HK-2 (cell line): Measurements from ENCODE around the gene DISP2.

Source experiments
- DNase-seq: peaks from one replicate; pipeline ENCODE4 v3.0.0-alpha.2; 2018; ENCODE audit not compliant: unreplicated experiment

Gene DISP2

GRCh38 chr15:40328751-40329150, 29.3 kb upstream of the DISP2 start:
- no peak for DNase-seq

- no peak for DNase-seq
Measured at GRCh38 chr15:40329804-40330203, 28.2 kb upstream of the DISP2 start.

DNA sequence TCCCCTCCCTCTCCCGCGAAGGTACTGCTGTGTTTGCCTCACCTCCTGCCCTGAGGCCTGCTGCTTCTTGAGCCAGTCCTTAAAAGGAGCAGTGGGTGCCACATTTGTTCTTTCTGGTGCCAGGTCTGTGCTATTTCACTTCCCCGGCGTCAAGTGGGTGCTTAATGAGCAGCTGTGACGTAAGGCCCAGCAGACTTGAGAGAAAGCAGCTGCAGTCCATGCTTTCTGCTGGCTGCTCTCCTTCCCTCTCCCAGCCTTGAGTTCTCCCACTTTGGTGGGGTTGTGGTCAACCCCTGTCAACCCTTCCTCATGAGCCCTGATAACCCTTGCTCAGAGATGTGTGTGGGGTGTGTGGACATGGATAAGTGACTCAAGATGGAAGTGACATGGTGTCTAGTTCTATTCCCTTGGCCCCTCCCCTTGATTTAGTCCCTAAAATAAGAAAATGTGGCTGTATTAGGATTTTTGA, 27.6 kb upstream of the DISP2 start:
- DNase-seq = no peak

- no peak for DNase-seq
Measured at GRCh38 chr15:40331026-40331425, 27.0 kb upstream of the DISP2 start.

- DNase-seq = no peak
Measured at GRCh38 chr15:40331637-40332036, 26.4 kb upstream of the DISP2 start.

DNA sequence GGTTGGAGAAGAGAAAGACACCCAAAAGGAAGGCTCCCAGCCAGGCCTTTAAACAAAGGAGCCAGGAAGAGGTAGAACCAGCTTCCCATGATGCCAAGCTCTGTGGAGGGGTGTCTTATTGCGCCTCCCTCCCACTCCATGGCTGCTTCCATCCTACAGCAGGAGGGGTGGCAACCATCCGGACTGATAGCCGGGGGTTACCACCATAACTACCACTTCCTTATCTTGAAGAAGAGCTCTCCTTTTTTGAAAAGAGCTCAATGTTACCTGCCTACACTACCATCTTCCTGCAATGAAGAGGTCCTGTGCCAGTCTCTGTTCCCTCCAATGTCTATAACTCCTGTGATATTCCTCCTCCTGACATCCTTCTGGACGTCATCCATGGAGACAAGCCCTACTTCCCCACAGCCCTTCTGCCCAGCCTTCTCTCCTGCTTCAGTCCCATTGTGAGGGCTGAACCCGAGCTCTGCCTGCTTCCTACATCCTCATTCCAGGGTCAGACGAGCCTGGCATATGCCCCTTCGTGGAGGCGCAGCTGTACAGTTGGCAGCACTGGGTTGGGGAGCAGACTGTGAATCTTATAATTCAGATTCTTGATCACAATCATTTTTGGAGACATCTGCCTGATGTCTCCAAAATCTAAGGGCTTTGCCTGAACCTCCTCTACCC, 25.8 kb upstream of the DISP2 start:
- DNase-seq = no peak

DNA sequence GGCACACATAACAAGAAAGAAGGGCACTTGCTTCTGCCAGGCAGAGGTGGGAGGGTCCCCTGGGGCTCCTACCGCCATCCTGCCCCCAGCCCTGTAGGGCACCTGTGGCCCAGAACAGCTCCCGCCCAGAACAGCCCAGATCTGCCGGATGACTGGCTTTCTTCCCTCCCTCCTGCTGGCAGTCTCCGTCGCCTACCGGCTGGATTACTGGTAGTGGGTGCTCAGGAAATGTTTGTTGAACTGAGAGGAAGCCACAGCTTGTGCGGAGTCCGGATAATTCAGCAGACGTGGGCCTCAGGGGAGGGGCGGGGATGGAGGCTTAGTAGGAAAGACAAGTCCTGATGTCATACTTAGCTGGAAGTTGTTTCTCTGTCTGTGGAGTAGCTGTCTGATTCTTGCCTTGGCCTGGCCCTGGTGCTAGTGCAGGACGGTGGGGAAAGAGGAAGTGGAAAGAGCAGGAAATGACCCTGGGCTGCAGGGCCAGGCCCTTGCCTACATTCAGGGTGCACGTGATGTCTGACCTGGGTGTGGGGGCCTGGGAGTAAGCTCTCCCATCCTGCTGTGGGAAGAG, 24.0 kb upstream of the DISP2 start:
- DNase-seq = no peak

GRCh38 chr15:40334541-40334940, 23.5 kb upstream of the DISP2 start:
- DNase-seq = no peak

DNA sequence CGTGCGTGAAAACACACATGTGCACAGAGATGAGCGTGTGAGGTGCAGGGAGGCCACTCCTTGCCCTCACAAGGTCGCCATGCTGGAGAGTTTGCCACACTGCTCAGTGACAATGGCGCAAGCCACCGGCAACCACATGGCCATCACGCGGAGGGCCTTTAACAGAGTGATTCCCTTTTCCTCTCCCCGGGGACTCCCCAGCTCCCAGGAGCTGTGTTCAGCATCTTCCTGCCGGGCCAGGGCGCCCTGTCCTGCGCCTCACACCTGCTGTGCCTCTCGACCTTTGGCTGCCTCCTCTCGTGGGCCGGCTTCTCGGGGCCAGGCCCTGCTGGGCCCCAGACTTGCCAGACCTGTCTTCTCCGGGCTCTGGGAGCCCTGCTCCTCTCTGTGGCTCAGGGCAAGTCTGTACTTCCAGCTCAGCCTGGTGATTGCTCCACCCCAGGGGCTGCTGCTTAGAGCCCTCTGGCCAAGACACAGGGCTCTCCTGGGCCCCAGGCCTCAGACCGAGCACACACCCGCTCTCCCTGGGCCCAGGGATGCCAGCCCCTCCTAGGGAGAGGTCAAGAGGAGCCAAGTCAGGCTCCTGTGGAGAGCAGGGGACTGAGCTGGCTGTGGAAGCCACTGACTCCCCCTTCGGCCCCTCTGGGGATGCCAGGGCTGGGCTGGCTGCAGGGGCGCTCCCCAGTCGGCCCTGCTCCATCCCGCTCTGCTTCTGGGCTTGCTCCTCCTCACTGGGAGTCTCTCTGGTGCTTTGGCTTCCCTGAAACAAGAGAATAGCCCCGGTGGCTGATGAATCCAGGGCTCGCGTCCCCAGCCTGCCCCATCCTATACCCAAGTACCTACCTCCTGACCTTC, 22.9 kb upstream of the DISP2 start:
- DNase-seq = no peak

DNA sequence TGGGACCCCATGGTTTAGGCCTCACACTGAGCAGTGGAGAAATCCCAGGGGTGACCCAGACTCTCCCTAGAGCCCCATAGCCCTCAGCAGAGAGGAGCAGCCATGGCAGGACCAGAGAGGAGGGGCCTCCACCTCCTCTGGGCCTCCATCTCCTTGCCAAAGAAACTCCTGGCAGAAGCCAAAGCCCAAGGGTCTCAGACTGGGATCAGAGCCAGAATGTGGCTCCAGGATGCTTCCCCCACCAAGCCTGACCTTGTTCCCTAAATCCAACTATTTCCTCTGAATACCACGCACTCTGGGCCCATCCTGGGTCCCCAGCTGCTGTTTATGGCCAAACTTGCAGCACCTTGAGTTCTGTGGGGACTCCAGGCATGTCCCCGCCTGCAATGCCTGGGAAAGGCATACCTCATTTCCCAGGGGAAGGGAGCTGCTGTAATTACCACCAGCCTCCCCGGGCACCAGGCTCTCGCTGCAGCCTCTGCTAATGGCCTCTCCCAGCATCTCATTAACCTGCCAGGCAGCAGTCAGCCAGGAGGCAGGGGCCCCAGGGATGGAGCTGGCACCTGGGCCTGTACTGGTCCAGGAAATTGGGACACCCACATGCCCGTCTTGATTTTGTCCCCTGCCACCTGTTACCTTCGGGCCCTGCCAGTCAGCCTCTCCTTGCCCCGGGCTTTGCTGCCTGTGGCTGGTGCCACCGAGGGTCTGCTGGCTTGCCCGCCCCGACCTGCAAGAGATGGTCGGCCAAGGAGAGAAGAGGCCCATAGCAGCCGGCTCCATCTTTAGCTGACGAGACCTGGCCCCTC, 21.9 kb upstream of the DISP2 start:
- no peak for DNase-seq

- no peak for DNase-seq
Measured at GRCh38 chr15:40336744-40337122, 21.3 kb upstream of the DISP2 start.

DNA sequence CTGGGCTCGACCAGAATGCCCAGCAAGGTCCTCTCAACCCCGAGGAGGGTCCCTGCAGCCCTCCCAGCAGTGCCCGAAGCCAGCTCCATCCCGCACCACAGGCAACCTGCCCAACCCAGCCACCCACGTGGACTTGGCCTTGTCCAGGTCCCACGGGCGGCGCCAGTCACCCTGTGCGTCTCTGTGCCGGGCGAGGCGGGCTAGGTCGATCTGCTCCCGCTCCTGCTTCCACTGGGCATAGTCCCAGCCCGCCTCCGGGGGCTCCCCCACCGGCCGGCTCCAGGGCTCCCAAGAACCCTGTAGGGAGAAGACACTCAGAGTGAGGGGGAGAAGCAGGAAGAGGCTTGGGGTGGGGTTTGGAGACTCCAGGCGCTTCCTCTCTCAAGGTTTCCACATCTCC, 20.4 kb upstream of the DISP2 start:
- DNase-seq = no peak

DNA sequence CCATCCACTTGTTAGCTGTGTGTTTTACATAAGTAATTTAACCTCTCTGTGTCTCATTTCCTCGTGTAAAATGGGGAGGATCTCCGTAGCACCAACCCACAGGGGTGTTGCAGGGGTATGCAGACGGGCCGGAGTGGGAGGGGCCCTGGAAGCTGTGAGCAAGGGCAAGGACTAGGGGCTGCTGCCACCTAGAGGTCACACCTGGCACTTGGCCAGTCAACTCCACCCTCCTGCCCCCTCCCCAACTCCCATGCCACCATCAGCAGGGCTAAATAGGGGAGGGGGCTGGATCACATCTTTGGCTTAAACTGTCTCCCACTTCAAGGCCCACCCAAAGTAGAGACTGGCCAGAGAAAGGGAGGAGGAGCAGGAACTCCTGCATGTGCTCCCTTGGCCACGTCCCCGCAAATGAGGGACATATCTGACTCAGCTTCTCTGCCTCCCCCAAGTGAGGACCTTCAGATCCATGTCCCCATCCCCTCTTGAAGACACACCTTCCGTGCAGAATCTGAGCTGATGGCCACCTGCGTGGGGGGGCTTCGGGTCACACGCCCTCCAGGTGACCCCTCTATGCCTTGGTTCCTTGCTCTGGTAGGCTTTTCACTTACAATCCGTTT, 19.9 kb upstream of the DISP2 start:
- DNase-seq = peak; percentile 57

- DNase-seq = peak; percentile 82
Measured at GRCh38 chr15:40338921-40339620, 18.9 kb upstream of the DISP2 start.

GRCh38 chr15:40339621-40339945, 18.4 kb upstream of the DISP2 start:
- no peak for DNase-seq

DNA sequence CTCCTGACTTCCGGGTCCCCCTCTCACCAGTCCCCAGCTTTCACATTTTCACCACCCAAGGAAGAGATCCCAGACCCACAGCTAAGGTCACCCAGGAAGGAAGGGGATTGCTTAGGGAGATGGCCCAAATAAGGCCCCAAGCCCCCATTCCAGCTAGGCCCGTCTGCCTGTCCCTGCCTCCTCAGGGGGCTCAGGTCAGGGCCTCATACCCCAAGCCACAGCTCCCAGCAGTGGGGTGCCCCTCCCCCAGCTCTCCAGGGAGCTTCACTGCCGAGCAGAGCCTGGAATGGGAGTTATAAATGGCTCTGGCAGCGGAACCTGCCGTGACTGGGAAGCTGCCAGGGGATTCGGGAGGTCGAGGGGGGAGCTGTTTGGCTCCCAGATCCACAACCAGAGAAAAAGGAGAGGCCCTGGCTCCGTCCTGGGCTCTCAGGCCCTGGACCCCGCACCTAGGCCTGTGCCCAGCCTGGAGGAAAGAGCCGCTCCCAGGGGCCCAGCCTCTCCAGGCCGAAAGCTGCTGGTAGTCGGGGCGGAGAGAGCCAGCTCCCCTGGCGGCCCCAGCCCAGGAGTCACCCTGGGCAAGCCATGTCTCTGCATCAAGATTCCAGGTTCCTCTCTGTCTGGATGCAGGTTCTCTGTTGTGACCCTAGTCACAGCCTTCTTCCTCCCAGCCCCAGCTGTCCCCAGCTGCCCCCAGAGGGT, 17.8 kb upstream of the DISP2 start:
- peak; percentile 51 for DNase-seq

DNA sequence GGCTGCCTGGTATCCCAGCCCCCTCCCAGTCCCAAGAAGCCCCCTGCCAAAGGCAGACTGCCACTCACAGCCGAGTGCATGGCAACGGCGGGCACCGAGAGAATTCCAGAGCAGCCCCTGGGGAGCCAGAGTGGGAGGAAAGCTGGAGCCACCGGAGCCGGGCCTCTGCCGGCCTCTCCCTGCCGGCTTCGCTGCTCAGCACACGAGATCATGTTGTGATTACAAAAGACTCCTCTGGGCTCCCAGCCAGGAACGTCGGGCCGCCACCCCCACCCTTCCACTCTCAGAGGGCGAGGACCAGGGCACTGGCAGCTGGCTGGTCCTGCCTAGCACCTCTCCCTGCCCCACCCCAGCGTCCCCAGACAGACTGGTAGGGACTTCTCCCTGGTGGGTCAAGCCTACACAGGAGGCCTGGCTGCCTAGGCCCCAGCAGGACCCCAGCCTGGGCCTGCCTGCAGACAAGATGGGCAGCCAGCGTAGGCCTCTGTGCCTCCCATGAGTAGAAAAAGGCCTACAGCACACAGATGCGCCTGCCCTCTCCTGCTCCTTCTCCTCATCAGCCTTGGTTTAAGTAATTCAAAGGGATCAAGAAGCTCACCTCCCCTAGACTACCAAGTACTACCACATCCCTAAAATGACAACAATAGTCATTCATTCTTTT, 17.1 kb upstream of the DISP2 start, which contains the start of gene CCDC9B:
Gene CCDC9B, minus strand, starts transcription at position 200 of the 661 bp plus-strand sequence. Its CDS starts 120 bp downstream, at position 80.
- DNase-seq = peak; percentile 77

- no peak for DNase-seq
Measured at GRCh38 chr15:40342416-40343320, 15.4 kb upstream of the DISP2 start.

DNA sequence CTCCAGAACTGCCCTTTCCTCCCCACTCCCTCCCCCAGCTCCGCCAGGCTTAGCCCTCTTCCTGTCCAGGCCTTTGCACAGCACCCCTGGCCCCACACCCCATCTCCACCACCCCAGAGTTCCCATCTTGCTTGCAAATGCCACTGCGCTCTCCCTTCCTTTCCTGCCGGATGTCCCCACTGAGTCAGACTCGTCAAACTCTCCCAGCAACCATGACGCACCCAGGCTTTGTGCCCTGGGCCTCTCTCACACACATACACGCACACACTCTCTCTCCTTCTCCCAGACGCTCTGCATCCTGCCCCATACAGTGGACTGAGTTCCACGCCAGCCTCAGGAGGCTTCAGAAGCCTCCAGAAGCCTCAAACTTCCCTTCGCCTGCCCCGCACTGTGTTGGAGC, 14.5 kb upstream of the DISP2 start:
- peak; percentile 74 for DNase-seq
